NCI-H2227 (cell line): ENCODE results near the gene LDLRAD2.
"Not testable (repeated sequence)": the region's sequence is repeated elsewhere in the genome, so short reads cannot be mapped to it uniquely, and the experiment has no call there.

Experiments used
- DNase-seq: peaks from one replicate; lab custom pipeline; 2025; ENCODE audit not compliant: unreplicated experiment; lab: John Stamatoyannopoulos, UW

The LDLRAD2 gene

GRCh38 chr1:21811875-21812305 is at the start of gene LDLRAD2:
Gene LDLRAD2 (plus strand): TSS chr1:21812265. CDS start chr1:21812452, 187 bp downstream.
- peak; percentile 26 for DNase-seq

GRCh38 chr1:21763236-21763635 is 48.8 kb upstream of the LDLRAD2 start:
- no peak for DNase-seq

- DNase-seq = no peak
Measured at GRCh38 chr1:21763694-21764419, 48.2 kb upstream of the LDLRAD2 start.

- DNase-seq = peak; percentile 16
Measured at GRCh38 chr1:21764615-21765423, 47.2 kb upstream of the LDLRAD2 start.

- DNase-seq = no peak
Measured at GRCh38 chr1:21766210-21766609, 45.9 kb upstream of the LDLRAD2 start.

- not testable (repeated sequence) for DNase-seq
Measured at GRCh38 chr1:21767106-21767505, 45.0 kb upstream of the LDLRAD2 start.

GRCh38 chr1:21770201-21770600 is 41.9 kb upstream of the LDLRAD2 start:
- no peak for DNase-seq

GRCh38 chr1:21770602-21771001 is 41.5 kb upstream of the LDLRAD2 start:
- not testable (repeated sequence) for DNase-seq

- not testable (repeated sequence) for DNase-seq
Measured at GRCh38 chr1:21771672-21772071, 40.4 kb upstream of the LDLRAD2 start.

- DNase-seq = no peak
Measured at GRCh38 chr1:21773585-21773984, 38.5 kb upstream of the LDLRAD2 start.

- no peak for DNase-seq
Measured at GRCh38 chr1:21774835-21775549, 37.1 kb upstream of the LDLRAD2 start.

- no peak for DNase-seq
Measured at GRCh38 chr1:21775550-21775914, 36.5 kb upstream of the LDLRAD2 start.

- no peak for DNase-seq
Measured at GRCh38 chr1:21775985-21776562, 36.0 kb upstream of the LDLRAD2 start.

GRCh38 chr1:21776925-21777324 is 35.1 kb upstream of the LDLRAD2 start:
- DNase-seq = not testable (repeated sequence)

GRCh38 chr1:21778405-21778727 is 33.7 kb upstream of the LDLRAD2 start:
- DNase-seq = no peak

- no peak for DNase-seq
Measured at GRCh38 chr1:21779613-21780521, 32.2 kb upstream of the LDLRAD2 start.

- DNase-seq = peak; percentile 44
Measured at GRCh38 chr1:21781815-21782348, 30.2 kb upstream of the LDLRAD2 start.

GRCh38 chr1:21782349-21782867 is 29.7 kb upstream of the LDLRAD2 start:
- peak; percentile 74 for DNase-seq

- peak; percentile 98 for DNase-seq
Measured at GRCh38 chr1:21782868-21783678, 29.0 kb upstream of the LDLRAD2 start, which contains the start of gene USP48. Gene USP48 (minus strand): TSS chr1:21783149. CDS start chr1:21782957, 192 bp downstream.
